Subcutaneous adipose tissue (tissue), 4 donors: ENCODE measurements around the gene CMIP. TPM values are rescaled to one million over a fixed set of nuclear protein-coding genes. Genes with fewer than 3 reads are reported as not detected.

Experiments used
- total RNA-seq, 4 donors: library from RNA; depleted of rRNA; stranded (reverse); fragments of >200 nt; gene quantifications; one replicate each; pipeline ENCODE4 v1.1.0, GENCODE V29; 2016
- TF ChIP-seq, protein P1 (sequence below): fragments of 450-650 bp; IDR thresholded peaks from one replicate; pipeline ENCODE4 v1.5.1; 2016; ENCODE audit warnings: low read depth, mild to moderate bottlenecking, control low read depth, antibody characterized with exemption, moderate library complexity

CMIP gene
- total RNA-seq, 4 donors from 2014 or later = 19.9 to 40.3 (median 26.0) TPM

GRCh38 chr16:81558444-81559175 is 114.0 kb downstream of the CMIP start:
- TF ChIP-seq, protein P1, sequence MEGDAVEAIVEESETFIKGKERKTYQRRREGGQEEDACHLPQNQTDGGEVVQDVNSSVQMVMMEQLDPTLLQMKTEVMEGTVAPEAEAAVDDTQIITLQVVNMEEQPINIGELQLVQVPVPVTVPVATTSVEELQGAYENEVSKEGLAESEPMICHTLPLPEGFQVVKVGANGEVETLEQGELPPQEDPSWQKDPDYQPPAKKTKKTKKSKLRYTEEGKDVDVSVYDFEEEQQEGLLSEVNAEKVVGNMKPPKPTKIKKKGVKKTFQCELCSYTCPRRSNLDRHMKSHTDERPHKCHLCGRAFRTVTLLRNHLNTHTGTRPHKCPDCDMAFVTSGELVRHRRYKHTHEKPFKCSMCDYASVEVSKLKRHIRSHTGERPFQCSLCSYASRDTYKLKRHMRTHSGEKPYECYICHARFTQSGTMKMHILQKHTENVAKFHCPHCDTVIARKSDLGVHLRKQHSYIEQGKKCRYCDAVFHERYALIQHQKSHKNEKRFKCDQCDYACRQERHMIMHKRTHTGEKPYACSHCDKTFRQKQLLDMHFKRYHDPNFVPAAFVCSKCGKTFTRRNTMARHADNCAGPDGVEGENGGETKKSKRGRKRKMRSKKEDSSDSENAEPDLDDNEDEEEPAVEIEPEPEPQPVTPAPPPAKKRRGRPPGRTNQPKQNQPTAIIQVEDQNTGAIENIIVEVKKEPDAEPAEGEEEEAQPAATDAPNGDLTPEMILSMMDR = no peak

- TF ChIP-seq, protein P1 = no peak
These were observed 116.5 kb downstream of the CMIP start for GRCh38 chr16:81560979-81561657.

DNA sequence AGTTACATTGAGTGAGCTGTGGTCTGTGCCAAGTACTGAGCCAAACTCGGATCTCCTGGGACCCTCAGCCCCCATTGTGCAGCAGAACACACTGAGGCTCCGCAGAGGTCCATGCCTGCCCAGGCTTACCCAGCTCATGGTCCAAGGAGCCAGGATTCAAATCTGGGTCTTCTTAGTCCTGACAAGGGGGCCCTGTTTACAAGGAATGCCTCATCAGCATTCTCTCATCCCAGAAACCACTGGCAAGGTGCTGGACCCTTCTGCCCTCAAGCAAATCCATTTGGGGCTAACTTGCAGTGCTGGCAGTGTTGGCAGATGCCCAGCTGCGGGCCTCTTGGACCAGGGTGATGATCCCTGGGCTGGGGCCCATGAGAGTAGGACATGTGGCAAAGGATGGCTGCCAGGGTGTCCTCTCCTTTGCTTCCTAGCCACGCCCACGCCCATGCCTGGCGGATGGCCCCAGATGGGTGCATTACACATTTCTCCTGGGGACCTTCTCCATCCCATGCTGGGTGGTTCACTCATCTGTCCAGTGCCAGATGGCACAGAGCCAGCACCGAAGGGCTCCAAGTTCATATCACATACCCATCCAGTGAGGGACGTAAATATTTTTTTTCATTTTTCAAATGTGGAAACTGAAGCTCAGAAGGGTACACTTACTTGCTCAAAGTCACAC is 117.7 kb downstream of the CMIP start:
- TF ChIP-seq, protein P1 = no peak

DNA sequence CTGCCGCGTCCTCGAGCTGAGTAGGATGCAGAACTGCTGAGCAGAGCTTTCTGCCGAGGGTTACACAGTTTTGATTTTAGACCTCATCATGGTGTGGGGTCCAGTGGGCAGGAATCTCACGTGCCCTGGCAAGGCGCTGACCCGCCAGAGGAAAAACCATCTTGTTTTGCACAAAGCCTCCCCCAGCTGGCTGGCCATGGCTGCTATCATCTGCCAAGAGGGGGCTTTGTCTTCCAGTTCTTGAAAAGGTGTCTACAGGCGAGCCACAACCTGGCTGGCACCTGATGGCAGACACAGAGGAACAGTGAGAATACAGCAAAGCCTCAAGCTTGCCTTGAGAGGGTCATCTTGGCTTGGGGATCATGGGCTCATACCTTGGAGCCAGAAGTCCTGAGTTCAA is 118.3 kb downstream of the CMIP start:
- TF ChIP-seq, protein P1 = no peak

GRCh38 chr16:81564421-81564911 is 119.9 kb downstream of the CMIP start:
- TF ChIP-seq, protein P1 = no peak

- TF ChIP-seq, protein P1 = no peak
These were observed 120.9 kb downstream of the CMIP start for GRCh38 chr16:81565321-81566028.
